H9 (cell line): ENCODE data around the gene UTS2R. TPM values are rescaled to one million over a fixed set of nuclear protein-coding genes. Genes with fewer than 3 reads are reported as not detected.

ENCODE experiments used
- DNase-seq: peaks from one replicate; pipeline ENCODE4 v3.0.0-alpha.2; 2017
- H2AFZ ChIP-seq: one replicate; pipeline ENCODE4 v1.6.1; 2013; ENCODE audit warnings: mild to moderate bottlenecking, low read length, control low read depth, moderate library complexity
- H2AK5ac ChIP-seq: 2 replicates; pipeline ENCODE4 v1.6.1; 2013; ENCODE audit warnings: low read length, control low read depth, mixed read lengths; ENCODE audit not compliant: insufficient read length
- H2BK120ac ChIP-seq: one replicate; pipeline ENCODE4 v1.6.1; 2013; ENCODE audit warnings: low read depth, mild to moderate bottlenecking, low read length, control low read depth, inconsistent platforms; ENCODE audit not compliant: poor library complexity, severe bottlenecking
- H2BK12ac ChIP-seq: 2 replicates; pipeline ENCODE4 v1.6.1; 2013; ENCODE audit warnings: low read length, control low read depth, mixed read lengths, low read depth; ENCODE audit not compliant: insufficient read length
- H2BK15ac ChIP-seq: 2 replicates; pipeline ENCODE4 v1.6.1; 2013; ENCODE audit warnings: low read depth, low read length, control low read depth
- H2BK20ac ChIP-seq: one replicate; pipeline ENCODE4 v1.6.1; 2013; ENCODE audit warnings: low read depth, mild to moderate bottlenecking, low read length, control low read depth, inconsistent platforms; ENCODE audit not compliant: poor library complexity, severe bottlenecking
- H2BK5ac ChIP-seq: 2 replicates; pipeline ENCODE4 v1.6.1; 2013; ENCODE audit warnings: low read length, control low read depth, mixed read lengths; ENCODE audit not compliant: insufficient read length
- H3K14ac ChIP-seq: 2 replicates; pipeline ENCODE4 v1.6.1; 2013; ENCODE audit warnings: low read length, control low read depth; ENCODE audit not compliant: insufficient read depth
- H3K18ac ChIP-seq: 2 replicates; pipeline ENCODE4 v1.6.1; 2013; ENCODE audit warnings: low read depth, mild to moderate bottlenecking, mixed read lengths, low read length, control low read depth; ENCODE audit not compliant: insufficient read length
- H3K23ac ChIP-seq: 2 replicates; pipeline ENCODE4 v1.6.1; 2013; ENCODE audit warnings: low read length, control low read depth, mixed read lengths, low read depth; ENCODE audit not compliant: insufficient read length
- H3K23me2 ChIP-seq: 2 replicates; pipeline ENCODE4 v1.6.1; 2013; ENCODE audit warnings: low read depth, mild to moderate bottlenecking, mixed read lengths, low read length, control low read depth; ENCODE audit not compliant: insufficient read length, poor library complexity, severe bottlenecking
- H3K27ac ChIP-seq: 2 replicates; pipeline ENCODE4 v1.5.1; 2013; ENCODE audit warnings: low read length, control low read depth, mixed read lengths, low read depth; ENCODE audit not compliant: insufficient read length
- H3K27me3 ChIP-seq: 2 replicates; pipeline ENCODE4 v1.6.1; 2013; ENCODE audit warnings: low read length, control low read depth, inconsistent platforms; ENCODE audit not compliant: insufficient read depth
- H3K4ac ChIP-seq: 2 replicates; pipeline ENCODE4 v1.6.1; 2013; ENCODE audit warnings: low read depth, mild to moderate bottlenecking, control low read depth, inconsistent platforms, low read length, moderate library complexity
- H3K4me1 ChIP-seq: 2 replicates; pipeline ENCODE4 v1.6.1; 2013; ENCODE audit warnings: low read length, control low read depth, inconsistent platforms; ENCODE audit not compliant: insufficient read depth
- H3K4me2 ChIP-seq: 2 replicates; pipeline ENCODE4 v1.6.1; 2013; ENCODE audit warnings: low read length, control low read depth, mixed read lengths; ENCODE audit not compliant: insufficient read length, insufficient read depth
- H3K56ac ChIP-seq: 2 replicates; pipeline ENCODE4 v1.6.1; 2013; ENCODE audit warnings: low read depth, mild to moderate bottlenecking, mixed read lengths, low read length, control low read depth; ENCODE audit not compliant: insufficient read length
- H3K79me1 ChIP-seq: 2 replicates; pipeline ENCODE4 v1.6.1; 2013; ENCODE audit warnings: low read depth, mild to moderate bottlenecking, moderate library complexity, low read length, control low read depth, inconsistent platforms; ENCODE audit not compliant: insufficient read depth, poor library complexity, severe bottlenecking
- H3K79me2 ChIP-seq: 2 replicates; pipeline ENCODE4 v1.6.1; 2013; ENCODE audit warnings: low read length, control low read depth, inconsistent platforms; ENCODE audit not compliant: insufficient read depth
- H3K9ac ChIP-seq: 2 replicates; pipeline ENCODE4 v1.6.1; 2013; ENCODE audit warnings: low read length, control low read depth, mixed read lengths; ENCODE audit not compliant: insufficient read length; ENCODE audit errors: extremely low read depth
- H3K9me3 ChIP-seq: one replicate; pipeline ENCODE4 v1.6.1; 2013; ENCODE audit warnings: low read depth, low read length, inconsistent platforms; ENCODE audit not compliant: control insufficient read depth
- H3T11ph ChIP-seq: one replicate; pipeline ENCODE4 v1.6.1; 2013; ENCODE audit warnings: mild to moderate bottlenecking, low read length, control low read depth, inconsistent platforms
- H4K20me1 ChIP-seq: one replicate; pipeline ENCODE4 v1.6.1; 2013; ENCODE audit not compliant: control insufficient read depth, insufficient read length, insufficient read depth
- H4K5ac ChIP-seq: 2 replicates; pipeline ENCODE4 v1.6.1; 2013; ENCODE audit warnings: low read depth, mild to moderate bottlenecking, mixed read lengths, low read length, control low read depth; ENCODE audit not compliant: insufficient read length
- H4K8ac ChIP-seq: replicated peaks from 2 replicates; pipeline ENCODE4 v1.6.1; 2013; ENCODE audit warnings: low read length, control low read depth, mixed read lengths, low read depth; ENCODE audit not compliant: insufficient read length
- H4K91ac ChIP-seq: 2 replicates; pipeline ENCODE4 v1.6.1; 2013; ENCODE audit warnings: low read depth, mild to moderate bottlenecking, moderate library complexity, mixed read lengths, low read length, control low read depth; ENCODE audit not compliant: insufficient read length
- H3K27ac Mint-ChIP-seq, 3 experiments: 2 replicates in 2 of 3; 3 replicates in 1 of 3; pipeline ENCODE4 v1.8.0; 2020 to 2021; ENCODE audit warnings: mixed read lengths in 3 of 3, mild to moderate bottlenecking in 1 of 3, moderate library complexity in 1 of 3
- H3K27me3 Mint-ChIP-seq: 2 replicates; pipeline ENCODE4 v1.8.0; 2021; ENCODE audit warnings: low read depth, mild to moderate bottlenecking, moderate library complexity, mixed read lengths
- H3K36me3 Mint-ChIP-seq, 3 experiments: 2 replicates in 2 of 3; 3 replicates in 1 of 3; pipeline ENCODE4 v1.8.0; 2020 to 2021; ENCODE audit warnings: low read depth in 3 of 3, mixed read lengths in 3 of 3; ENCODE audit not compliant: insufficient read depth in 1 of 3
- H3K4me1 Mint-ChIP-seq, 2 experiments: 2 replicates each; pipeline ENCODE4 v1.8.0; 2020; ENCODE audit warnings: mixed read lengths in 2 of 2
- H3K4me3 Mint-ChIP-seq, 2 experiments: 2 replicates in 1 of 2; 3 replicates in 1 of 2; pipeline ENCODE4 v1.8.0; 2020 to 2021; ENCODE audit warnings: mild to moderate bottlenecking in 2 of 2, mixed read lengths in 2 of 2, moderate library complexity in 1 of 2
- H3K9me3 Mint-ChIP-seq, 2 experiments: 2 replicates in 1 of 2; 3 replicates in 1 of 2; pipeline ENCODE4 v1.8.0; 2020; ENCODE audit warnings: mild to moderate bottlenecking in 2 of 2, mixed read lengths in 2 of 2, moderate library complexity in 1 of 2
- CTCF ChIP-seq: fragments of 200-600 bp; sonication (generic); conservative IDR thresholded peaks from 3 replicates; pipeline ENCODE4 v1.8.0; 2021; ENCODE audit warnings: antibody characterized with exemption, mild to moderate bottlenecking
- whole genome bisulfite sequencing: extraction: QIAGEN DNeasy Blood & Tissue Kit; methylation state at CpG from one replicate; pipeline ENCODE4 v1.1.7; 2013; ENCODE audit warnings: missing lambda C conversion rate, low lambda C conversion rate, mixed read lengths; ENCODE audit not compliant: insufficient read length; ENCODE audit errors: extremely low coverage; 5-methylcytosine and 5-hydroxymethylcytosine counted together
- total RNA-seq: library from RNA; stranded (reverse); gene quantifications from 2 replicates; pipeline ENCODE4 v1.2.1, GENCODE V29; 2021

Gene UTS2R
- total RNA-seq, 1 experiment from 2014 or later, result 0.94 TPM

- H3K36me3 Mint-ChIP-seq, result no peaks in the 10 kb centered on the region; a peak in 1 of 7 replicates
- Histone ChIP-seq H4K91ac (no peak overlapping the region), H2AFZ (no peak overlapping the region), H3K27ac (no peak overlapping the region), H3K79me1 (no peaks in the 10 kb centered on the region), H2BK120ac (no peak overlapping the region), H3T11ph (no peak overlapping the region), H3K9ac (no peak overlapping the region), H3K4ac (no peak overlapping the region), H3K56ac (no peak overlapping the region), H4K8ac (no peak overlapping the region), H2BK15ac (no peak overlapping the region), H3K18ac (no peak overlapping the region), H3K23me2 (peaks cover 2% of the 10 kb centered on the region), H3K4me2 (no peak overlapping the region), H2BK5ac (no peak overlapping the region), H3K14ac (no peak overlapping the region), H3K27me3 (peaks cover 10% of the 10 kb centered on the region; the same call in 1 of the 2 replicates), H2BK12ac (no peak overlapping the region), H3K79me2 (no peaks in the 10 kb centered on the region), H2AK5ac (no peak overlapping the region), H3K23ac (no peak overlapping the region), H2BK20ac (no peak overlapping the region), H3K9me3 (no peaks in the 10 kb centered on the region), H4K5ac (no peak overlapping the region), H4K20me1 (no peaks in the 10 kb centered on the region), H3K4me1 (no peaks in the 10 kb centered on the region)
- no peak overlapping the region for H3K27ac Mint-ChIP-seq
- WGBS, result no CpG with 5 or more reads among the region's 25 CpGs
- H3K9me3 Mint-ChIP-seq, result 0 out of 5 replicates have a peak, but pooled peaks cover 0 to 3% of the 10 kb centered on the region in 2 experiments
- TF ChIP-seq CTCF, result no peak
- H3K4me1 Mint-ChIP-seq, result peaks cover 18 to 32% of the 10 kb centered on the region in 2 experiments
- DNase-seq, result peak; percentile 48
- no peak overlapping the region for H3K4me3 Mint-ChIP-seq
- peaks cover 100% of the 10 kb centered on the region for H3K27me3 Mint-ChIP-seq
Observed at GRCh38 chr17:82334204-82334621, 37.4 kb upstream of the UTS2R start.
